Stimulated activated naive B cell treated with anti-CD40 and anti-IgM and Interleukin-4, amounts not matched to agents 10 μg/mL and 1 μg/mL and 100 μg/mL, for 72 hours (primary cell): Measurements from ENCODE around the gene MBTPS1.

ENCODE experiments used
- ATAC-seq, 2 donors: fragments of 150-1000 bp; cut with Tn5 transposase; replicated peaks; 2 replicates each; pipeline ENCODE4 v1.10.0; 2021; ENCODE audit warnings: moderate library complexity in 1 of 2
- DNase-seq: peaks from one replicate; pipeline ENCODE4 v3.0.0; 2021
- H3K27ac Mint-ChIP-seq: one replicate; pipeline ENCODE4 v1.8.0; 2022; ENCODE audit warnings: mild to moderate bottlenecking, mixed read lengths
- H3K27me3 Mint-ChIP-seq, 2 donors: one replicate each; pipeline ENCODE4 v1.8.0; 2022; ENCODE audit warnings: mixed read lengths in 2 of 2
- H3K36me3 Mint-ChIP-seq, 2 donors: one replicate each; pipeline ENCODE4 v1.8.0; 2022; ENCODE audit warnings: mixed read lengths in 2 of 2, mild to moderate bottlenecking in 1 of 2
- H3K4me1 Mint-ChIP-seq, 2 donors: one replicate each; pipeline ENCODE4 v1.8.0; 2022; ENCODE audit warnings: mixed read lengths in 2 of 2, mild to moderate bottlenecking in 1 of 2
- H3K4me3 Mint-ChIP-seq, 2 donors: one replicate each; pipeline ENCODE4 v1.8.0; 2022; ENCODE audit warnings: mild to moderate bottlenecking in 2 of 2, mixed read lengths in 2 of 2, moderate library complexity in 1 of 2
- H3K9me3 Mint-ChIP-seq, 2 donors: one replicate each; pipeline ENCODE4 v1.8.0; 2022; ENCODE audit warnings: mixed read lengths in 2 of 2, mild to moderate bottlenecking in 1 of 2

MBTPS1 gene

DNA sequence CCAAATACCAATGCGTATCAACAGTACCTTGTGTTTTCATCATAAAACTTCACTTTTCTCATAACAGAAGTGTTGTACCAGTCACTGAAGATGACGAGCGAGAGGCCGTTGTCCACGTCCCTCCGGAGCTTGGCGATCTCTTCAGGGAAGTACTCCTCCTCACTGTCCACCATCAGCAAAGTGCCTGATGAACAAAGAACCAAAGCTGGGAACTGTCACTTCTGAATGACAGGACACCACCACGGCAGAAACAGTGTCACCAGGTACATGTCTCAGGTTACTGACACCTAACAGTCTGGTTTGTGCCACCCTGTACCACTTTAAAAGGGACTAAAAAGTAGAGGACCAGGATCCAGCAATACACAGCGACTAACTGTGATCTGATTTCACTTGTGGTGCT lies 49.1 kb downstream of the MBTPS1 start:
- peaks cover 0 to 16% of the 10 kb centered on the region in 2 donors for H3K4me1 Mint-ChIP-seq
- no peaks in the 10 kb centered on the region for H3K9me3 Mint-ChIP-seq
- ATAC-seq: no peak
- no peak overlapping the region for H3K4me3 Mint-ChIP-seq
- DNase-seq: no peak
- H3K36me3 Mint-ChIP-seq: peaks cover 47 to 61% of the 10 kb centered on the region in 2 donors
- H3K27ac Mint-ChIP-seq: no peak overlapping the region
- H3K27me3 Mint-ChIP-seq: no peaks in the 10 kb centered on the region

DNA sequence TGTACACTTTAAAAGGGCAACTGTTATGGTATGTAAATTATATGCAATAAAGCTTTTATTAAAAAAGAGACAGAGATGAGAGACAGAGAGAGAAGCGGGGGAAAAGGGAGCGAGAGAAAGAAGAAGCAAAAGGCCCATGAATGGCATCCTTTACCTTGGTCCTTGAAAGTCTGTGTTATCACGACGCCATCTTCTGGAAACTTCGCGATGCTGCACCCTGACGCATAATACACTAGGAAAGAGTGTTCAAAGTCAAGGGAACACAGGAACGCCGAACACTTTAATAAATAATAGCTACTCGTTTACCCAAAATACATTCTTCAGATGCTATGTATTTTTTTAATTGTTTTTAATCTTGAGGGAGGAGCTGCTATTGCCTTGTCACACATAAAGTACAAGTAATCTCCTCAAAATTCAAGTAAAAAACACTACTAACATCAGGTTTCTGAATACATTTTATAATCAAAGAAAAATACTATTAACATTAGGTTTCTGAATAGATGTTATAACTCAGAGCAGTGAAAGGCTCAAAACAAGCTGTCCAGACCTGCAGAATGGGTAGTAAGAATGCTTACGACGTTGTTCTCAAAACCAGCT lies 51.1 kb downstream of the MBTPS1 start:
- no peaks in the 10 kb centered on the region for H3K9me3 Mint-ChIP-seq
- ATAC-seq (peak; percentile 60 to 68), DNase-seq (no peak)
- peaks cover 41 to 60% of the 10 kb centered on the region in 2 donors for H3K36me3 Mint-ChIP-seq
- H3K4me1 Mint-ChIP-seq: peaks cover 0 to 16% of the 10 kb centered on the region in 2 donors
- no peaks in the 10 kb centered on the region for H3K27me3 Mint-ChIP-seq
- H3K4me3 Mint-ChIP-seq: no peak overlapping the region
- H3K27ac Mint-ChIP-seq: no peak overlapping the region

GRCh38 chr16:84063980-84064379 lies 52.8 kb downstream of the MBTPS1 start:
- Mint-ChIP-seq H3K27ac (no peak overlapping the region), H3K4me3 (no peak overlapping the region), H3K36me3 (peaks cover 44 to 66% of the 10 kb centered on the region in 2 donors), H3K4me1 (peaks cover 0 to 7% of the 10 kb centered on the region in 2 donors), H3K27me3 (no peaks in the 10 kb centered on the region), H3K9me3 (no peaks in the 10 kb centered on the region)
- no peak for DNase-seq
- no peak for ATAC-seq

- no peaks in the 10 kb centered on the region for H3K27me3 Mint-ChIP-seq
- H3K36me3 Mint-ChIP-seq: peaks cover 45 to 66% of the 10 kb centered on the region in 2 donors
- DNase-seq: peak; percentile 32
- peak; percentile 78 to 84 for ATAC-seq
- no peak overlapping the region for H3K4me3 Mint-ChIP-seq
- peaks cover 2 to 5% of the 10 kb centered on the region in 2 donors for H3K4me1 Mint-ChIP-seq
- peak overlapping the region; percentile 17 for H3K27ac Mint-ChIP-seq
- H3K9me3 Mint-ChIP-seq: no peaks in the 10 kb centered on the region
These were observed 53.8 kb downstream of the MBTPS1 start for GRCh38 chr16:84062734-84063640.

- H3K4me1 Mint-ChIP-seq: peaks cover 2 to 5% of the 10 kb centered on the region in 2 donors
- no peaks in the 10 kb centered on the region for H3K9me3 Mint-ChIP-seq
- ATAC-seq (no peak), DNase-seq (no peak)
- H3K36me3 Mint-ChIP-seq: peaks cover 49 to 71% of the 10 kb centered on the region in 2 donors
- no peak overlapping the region for H3K4me3 Mint-ChIP-seq
- H3K27ac Mint-ChIP-seq: peak overlapping the region; percentile 85
- no peaks in the 10 kb centered on the region for H3K27me3 Mint-ChIP-seq
These were observed 55.4 kb downstream of the MBTPS1 start for GRCh38 chr16:84061236-84061819.

DNA sequence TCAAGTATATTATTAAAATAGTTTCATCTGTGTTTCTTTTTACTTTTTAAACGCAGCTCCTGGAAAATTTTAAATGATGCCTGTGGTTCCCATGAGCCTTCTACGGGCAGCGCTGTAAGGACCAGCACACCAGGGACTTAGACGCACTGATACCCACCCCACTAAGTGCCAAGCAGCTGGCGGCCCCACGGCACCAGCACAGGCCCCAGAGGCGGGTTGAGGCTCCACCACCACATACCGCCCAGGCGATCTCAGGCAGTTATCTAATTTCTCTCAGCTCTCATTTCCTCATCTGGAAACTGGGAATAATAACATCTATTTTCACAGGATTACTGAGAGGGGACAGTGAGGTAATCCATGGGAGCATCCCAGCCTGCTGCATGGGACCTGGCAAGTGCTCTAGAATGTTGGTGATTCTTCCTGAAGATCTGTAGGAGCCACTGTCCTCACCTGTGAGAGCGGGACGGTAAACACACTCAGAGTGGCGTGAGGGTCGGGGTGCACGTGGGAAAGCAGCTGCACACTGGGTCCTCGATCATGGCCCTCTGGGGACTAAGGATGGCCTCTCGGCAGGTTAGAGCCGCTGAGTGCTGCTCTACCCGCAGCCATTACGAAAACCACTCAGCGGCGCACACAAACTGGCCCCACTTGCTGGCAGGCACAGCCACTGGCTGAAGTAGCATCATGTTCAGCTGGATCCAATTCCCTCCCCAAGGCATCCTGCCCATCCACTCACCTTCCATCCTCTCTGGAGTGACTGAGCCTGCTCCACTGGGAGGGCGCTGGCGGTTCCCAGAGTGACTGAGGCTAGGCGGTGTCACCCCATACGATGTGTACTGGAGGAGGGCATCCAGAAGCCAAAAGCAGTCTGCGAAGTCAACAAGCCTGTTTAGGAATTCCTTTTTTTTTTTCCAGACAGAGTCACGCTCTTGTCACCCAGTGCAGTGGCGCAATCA lies 56.5 kb downstream of the MBTPS1 start:
- no peak for DNase-seq
- H3K4me1 Mint-ChIP-seq: peaks cover 2 to 5% of the 10 kb centered on the region in 2 donors
- no peaks in the 10 kb centered on the region for H3K9me3 Mint-ChIP-seq
- no peak overlapping the region for H3K4me3 Mint-ChIP-seq
- H3K36me3 Mint-ChIP-seq: peaks cover 52 to 81% of the 10 kb centered on the region in 2 donors
- H3K27ac Mint-ChIP-seq: peak overlapping the region; percentile 51
- ATAC-seq: no peak
- H3K27me3 Mint-ChIP-seq: no peaks in the 10 kb centered on the region

DNA sequence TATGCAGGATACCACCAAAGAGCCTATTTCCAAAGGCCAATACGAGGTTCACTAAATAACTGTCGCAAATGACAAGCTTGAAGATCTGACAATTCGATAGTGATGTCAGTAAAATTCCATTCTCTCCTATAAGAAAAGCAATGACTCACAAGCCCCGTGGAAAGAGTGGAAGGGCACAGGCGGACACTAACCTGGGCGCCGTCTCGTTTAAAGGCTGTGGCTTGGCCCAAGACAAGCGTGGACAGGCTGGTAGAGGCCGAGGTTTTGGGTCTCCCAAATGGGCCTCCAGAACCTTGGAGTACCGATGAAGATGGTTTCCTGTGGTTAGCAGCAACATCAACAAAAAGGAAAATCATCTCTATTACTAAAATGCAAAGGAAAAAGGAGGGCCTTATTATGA lies 57.6 kb downstream of the MBTPS1 start:
- peaks cover 2 to 5% of the 10 kb centered on the region in 2 donors for H3K4me1 Mint-ChIP-seq
- no peak for ATAC-seq
- no peak for DNase-seq
- no peaks in the 10 kb centered on the region for H3K9me3 Mint-ChIP-seq
- H3K36me3 Mint-ChIP-seq: peaks cover 59 to 88% of the 10 kb centered on the region in 2 donors
- no peak overlapping the region for H3K4me3 Mint-ChIP-seq
- H3K27me3 Mint-ChIP-seq: no peaks in the 10 kb centered on the region
- H3K27ac Mint-ChIP-seq: no peak overlapping the region

- H3K27ac Mint-ChIP-seq: no peak overlapping the region
- no peak overlapping the region for H3K4me3 Mint-ChIP-seq
- no peaks in the 10 kb centered on the region for H3K27me3 Mint-ChIP-seq
- no peak for ATAC-seq
- H3K4me1 Mint-ChIP-seq: peaks cover 2 to 5% of the 10 kb centered on the region in 2 donors
- DNase-seq: no peak
- no peaks in the 10 kb centered on the region for H3K9me3 Mint-ChIP-seq
- peaks cover 58 to 86% of the 10 kb centered on the region in 2 donors for H3K36me3 Mint-ChIP-seq
These were observed 58.1 kb downstream of the MBTPS1 start for GRCh38 chr16:84058664-84059063.

DNA sequence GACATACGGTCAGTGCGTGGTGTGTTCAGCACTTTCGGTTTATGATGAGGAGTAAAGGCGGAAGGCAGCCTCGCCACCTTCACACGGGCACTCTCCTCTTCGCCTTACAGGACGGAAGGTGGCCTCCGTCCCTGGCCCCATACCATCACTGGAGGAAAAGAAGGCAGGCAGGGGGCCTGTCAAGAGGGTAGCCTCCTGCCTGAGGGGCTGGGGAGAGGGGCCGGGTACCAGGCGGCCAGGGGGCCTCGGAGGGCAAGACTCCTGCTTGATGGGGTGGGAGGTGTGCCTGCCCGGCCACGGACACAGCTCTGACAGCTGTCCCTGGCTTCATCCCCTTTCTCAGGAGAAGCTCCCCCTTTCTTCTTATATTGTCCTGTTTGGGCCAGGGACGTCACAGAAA lies 58.5 kb downstream of the MBTPS1 start:
- no peaks in the 10 kb centered on the region for H3K9me3 Mint-ChIP-seq
- peaks cover 2 to 5% of the 10 kb centered on the region in 2 donors for H3K4me1 Mint-ChIP-seq
- ATAC-seq (no peak), DNase-seq (no peak)
- H3K27ac Mint-ChIP-seq: no peak overlapping the region
- H3K4me3 Mint-ChIP-seq: no peak overlapping the region
- H3K27me3 Mint-ChIP-seq: no peaks in the 10 kb centered on the region
- peaks cover 57 to 85% of the 10 kb centered on the region in 2 donors for H3K36me3 Mint-ChIP-seq

GRCh38 chr16:84056933-84057332 lies 59.8 kb downstream of the MBTPS1 start:
- Mint-ChIP-seq H3K36me3 (peaks cover 59 to 87% of the 10 kb centered on the region in 2 donors), H3K27me3 (no peaks in the 10 kb centered on the region), H3K9me3 (no peaks in the 10 kb centered on the region), H3K4me3 (no peak overlapping the region), H3K27ac (no peak overlapping the region), H3K4me1 (peaks cover 0 to 2% of the 10 kb centered on the region in 2 donors)
- DNase-seq (no peak), ATAC-seq (no peak)

DNA sequence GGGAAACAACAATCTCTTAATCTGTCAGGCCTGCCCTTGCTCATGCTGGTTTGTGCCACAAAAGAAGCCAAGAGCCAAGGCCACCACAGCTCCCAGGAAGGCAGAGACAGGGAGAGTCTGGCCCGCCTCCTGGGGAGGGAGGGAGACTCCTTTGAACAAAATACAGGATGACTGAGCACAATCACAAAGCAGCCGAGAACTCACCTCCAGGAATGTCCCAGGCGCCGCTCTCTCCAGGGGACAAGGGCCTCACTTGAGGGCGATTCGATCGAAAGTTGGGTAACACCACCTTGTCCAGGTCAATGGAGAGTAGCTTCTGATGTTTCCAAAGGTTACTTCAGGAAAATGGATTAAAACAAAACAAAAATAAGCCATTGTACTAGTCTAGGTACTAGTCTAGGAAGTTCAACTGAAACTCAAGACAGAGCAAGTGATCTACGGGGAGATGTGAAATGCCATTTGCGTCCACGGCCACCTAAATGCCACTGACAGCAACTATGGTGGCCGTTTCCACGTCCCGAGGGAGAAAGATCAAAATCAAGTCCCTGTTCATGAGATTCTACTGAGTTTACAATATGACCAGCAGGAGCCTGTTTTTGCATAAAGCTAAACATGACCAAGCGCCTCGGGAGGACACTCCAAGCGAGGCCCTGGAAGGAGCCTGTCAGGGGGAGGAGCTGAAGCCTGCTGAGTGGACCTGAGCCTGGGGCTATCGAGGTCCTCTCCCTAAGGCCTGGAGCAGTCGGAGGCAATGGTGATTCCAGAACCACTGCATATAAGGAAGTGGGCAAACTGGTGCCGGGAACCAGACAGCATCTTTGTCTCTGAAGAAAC lies 60.7 kb downstream of the MBTPS1 start:
- DNase-seq: no peak
- H3K4me3 Mint-ChIP-seq: no peak overlapping the region
- H3K36me3 Mint-ChIP-seq: peaks cover 59 to 84% of the 10 kb centered on the region in 2 donors
- no peaks in the 10 kb centered on the region for H3K9me3 Mint-ChIP-seq
- ATAC-seq: no peak
- H3K4me1 Mint-ChIP-seq: peaks cover 0 to 2% of the 10 kb centered on the region in 2 donors
- H3K27ac Mint-ChIP-seq: peak overlapping the region; percentile 47
- H3K27me3 Mint-ChIP-seq: no peaks in the 10 kb centered on the region

DNA sequence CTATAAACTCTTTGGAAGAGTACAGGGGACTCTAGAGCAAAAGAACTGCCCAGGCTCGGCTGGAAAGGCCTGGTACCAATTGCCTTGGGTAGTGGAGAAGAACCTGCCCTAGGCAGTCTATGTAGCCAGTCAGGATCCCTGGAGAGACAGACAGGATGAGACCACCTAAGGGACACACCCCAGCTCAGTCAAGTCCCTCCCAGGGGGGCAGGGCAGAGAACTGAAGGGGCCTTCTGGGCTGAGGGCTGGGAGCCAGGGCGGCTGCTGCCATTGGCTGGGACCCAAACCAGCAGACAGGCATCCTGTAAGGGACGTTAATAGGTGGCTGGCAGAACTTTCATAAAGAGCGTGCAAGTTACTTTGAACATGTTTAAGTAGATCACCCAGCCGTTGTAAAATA lies 61.4 kb downstream of the MBTPS1 start:
- Mint-ChIP-seq H3K27me3 (no peaks in the 10 kb centered on the region), H3K27ac (no peak overlapping the region), H3K36me3 (peaks cover 56 to 81% of the 10 kb centered on the region in 2 donors), H3K4me3 (no peak overlapping the region), H3K9me3 (no peaks in the 10 kb centered on the region), H3K4me1 (peaks cover 0 to 2% of the 10 kb centered on the region in 2 donors)
- DNase-seq (no peak), ATAC-seq (no peak)

DNA sequence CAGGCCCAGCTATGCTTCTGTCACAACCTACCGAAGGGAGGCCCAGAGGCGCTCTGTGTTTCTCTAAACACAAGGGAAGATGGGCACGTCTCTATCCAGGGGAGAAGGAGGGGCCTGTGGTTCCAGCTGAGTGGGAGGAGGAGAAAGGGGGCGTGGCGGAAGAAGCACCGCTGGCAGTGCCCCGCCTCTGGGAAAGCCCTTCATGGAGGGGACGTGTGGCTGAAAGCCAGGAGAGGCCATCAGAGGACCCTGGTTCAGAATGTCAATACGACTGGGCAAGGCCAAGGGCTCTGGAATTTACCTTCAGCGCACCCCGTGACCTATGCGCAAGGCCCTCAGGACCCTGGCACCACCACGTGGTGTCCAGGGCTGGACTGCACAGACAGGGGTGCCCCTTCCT lies 61.8 kb downstream of the MBTPS1 start:
- Mint-ChIP-seq H3K4me3 (no peak overlapping the region), H3K36me3 (peaks cover 56 to 81% of the 10 kb centered on the region in 2 donors), H3K9me3 (no peaks in the 10 kb centered on the region), H3K27me3 (no peaks in the 10 kb centered on the region), H3K27ac (no peak overlapping the region), H3K4me1 (peaks cover 0 to 2% of the 10 kb centered on the region in 2 donors)
- ATAC-seq: no peak
- no peak for DNase-seq
